Right atrium auricular region (tissue), 2 donors: ENCODE measurements around the gene ST6GALNAC3. TPM values are rescaled to one million over a fixed set of nuclear protein-coding genes. Genes with fewer than 3 reads are reported as not detected.

ENCODE experiments used
- DNase-seq: peaks from one replicate; pipeline ENCODE4 v3.0.0-alpha.2; 2019; ENCODE audit warnings: low spot score
- H3K27ac ChIP-seq, 2 donors: fragments of 200-600 bp; sonication (generic); 1 replicate in 1 of 2; 2 replicates in 1 of 2; pipeline ENCODE4 v1.5.1; 2016 to 2019
- H3K27me3 ChIP-seq, 2 donors: fragments of 200-600 bp; sonication (generic); one replicate each; pipeline versions ENCODE4 v1.5.1 to v1.6.0; 2017 to 2019
- H3K36me3 ChIP-seq: fragments of 200-600 bp; sonication (generic); one replicate; pipeline ENCODE4 v1.5.1; 2016
- H3K4me1 ChIP-seq, 2 donors: fragments of 200-600 bp; sonication (generic); one replicate each; pipeline versions ENCODE4 v1.5.1 to v1.6.0; 2017 to 2019
- H3K4me3 ChIP-seq, 2 donors: fragments of 200-600 bp; sonication (generic); 1 replicate in 1 of 2; 2 replicates in 1 of 2; pipeline ENCODE4 v1.5.1; 2017 to 2019; ENCODE audit warnings: mild to moderate bottlenecking in 1 of 2, moderate library complexity in 1 of 2
- H3K9me3 ChIP-seq, 2 donors: fragments of 200-600 bp; sonication (generic); one replicate each; pipeline ENCODE4 v1.5.1; 2019
- CTCF ChIP-seq, 2 donors: fragments of 200-600 bp; sonication (generic); IDR thresholded peaks; one replicate each; pipeline ENCODE4 v1.5.1; 2019; ENCODE audit warnings: antibody characterized with exemption in 2 of 2
- total RNA-seq, 2 donors: library from RNA; depleted of rRNA; stranded (reverse); fragments of >200 nt; gene quantifications; one replicate each; pipeline ENCODE4 v1.1.0, GENCODE V29; 2016

The ST6GALNAC3 gene
- total RNA-seq, 2 donors from 2014 or later: 6.8 to 9.3 TPM

- no peaks in the 10 kb centered on the region for H3K4me1 ChIP-seq
- H3K27ac ChIP-seq: no peak overlapping the region
- H3K4me3 ChIP-seq: no peak overlapping the region
- no peak for TF ChIP-seq CTCF (IDR thresholded peaks at IDR 0.05)
- no peaks in the 10 kb centered on the region for H3K36me3 ChIP-seq
- H3K9me3 ChIP-seq: no peaks in the 10 kb centered on the region
- no peaks in the 10 kb centered on the region for H3K27me3 ChIP-seq
- DNase-seq: no peak
These were observed 487.7 kb downstream of the ST6GALNAC3 start for GRCh38 chr1:76562292-76562691.

GRCh38 chr1:76568573-76569238 lies 494.2 kb downstream of the ST6GALNAC3 start:
- Histone ChIP-seq H3K36me3 (no peaks in the 10 kb centered on the region), H3K27ac (no peak overlapping the region), H3K4me3 (no peak overlapping the region), H3K9me3 (no peaks in the 10 kb centered on the region), H3K27me3 (no peaks in the 10 kb centered on the region), H3K4me1 (no peaks in the 10 kb centered on the region)
- DNase-seq: no peak
- TF ChIP-seq CTCF (IDR thresholded peaks at IDR 0.05): no peak

- Histone ChIP-seq H3K9me3 (no peaks in the 10 kb centered on the region), H3K27ac (no peak overlapping the region), H3K36me3 (no peaks in the 10 kb centered on the region), H3K4me3 (no peak overlapping the region), H3K4me1 (no peaks in the 10 kb centered on the region), H3K27me3 (no peaks in the 10 kb centered on the region)
- no peak for TF ChIP-seq CTCF (IDR thresholded peaks at IDR 0.05)
- DNase-seq: no peak
These were observed 496.7 kb downstream of the ST6GALNAC3 start for GRCh38 chr1:76571248-76571647.

GRCh38 chr1:76572229-76572628 lies 497.7 kb downstream of the ST6GALNAC3 start:
- Histone ChIP-seq H3K27me3 (no peaks in the 10 kb centered on the region), H3K4me3 (no peak overlapping the region), H3K4me1 (no peaks in the 10 kb centered on the region), H3K9me3 (no peaks in the 10 kb centered on the region), H3K36me3 (no peaks in the 10 kb centered on the region), H3K27ac (no peak overlapping the region)
- DNase-seq: no peak
- no peak for TF ChIP-seq CTCF (IDR thresholded peaks at IDR 0.05)

GRCh38 chr1:76576876-76577524 lies 502.5 kb downstream of the ST6GALNAC3 start:
- no peak for DNase-seq
- Histone ChIP-seq H3K36me3 (no peaks in the 10 kb centered on the region), H3K4me3 (no peak overlapping the region), H3K27me3 (no peaks in the 10 kb centered on the region), H3K4me1 (no peaks in the 10 kb centered on the region), H3K9me3 (no peaks in the 10 kb centered on the region), H3K27ac (no peak overlapping the region)
- no peak for TF ChIP-seq CTCF (IDR thresholded peaks at IDR 0.05)
